Epithelial cell of esophagus (primary cell): ENCODE data around the gene CEACAM5.

Experiments used
- DNase-seq: peaks from one replicate; pipeline ENCODE4 v3.0.0; 2010; ENCODE audit warnings: low read depth
- H3K4me3 ChIP-seq: 2 replicates; pipeline ENCODE4 v1.5.1; 2011; ENCODE audit warnings: mild to moderate bottlenecking, low read length, control low read depth
- TF ChIP-seq, protein P1 (sequence below): IDR thresholded peaks from 2 replicates; pipeline ENCODE4 v1.5.1; 2011; ENCODE audit warnings: low read depth, mild to moderate bottlenecking, low read length, control low read depth, inconsistent platforms; ENCODE audit not compliant: insufficient read depth; ENCODE audit errors: missing control alignments

Gene CEACAM5

DNA sequence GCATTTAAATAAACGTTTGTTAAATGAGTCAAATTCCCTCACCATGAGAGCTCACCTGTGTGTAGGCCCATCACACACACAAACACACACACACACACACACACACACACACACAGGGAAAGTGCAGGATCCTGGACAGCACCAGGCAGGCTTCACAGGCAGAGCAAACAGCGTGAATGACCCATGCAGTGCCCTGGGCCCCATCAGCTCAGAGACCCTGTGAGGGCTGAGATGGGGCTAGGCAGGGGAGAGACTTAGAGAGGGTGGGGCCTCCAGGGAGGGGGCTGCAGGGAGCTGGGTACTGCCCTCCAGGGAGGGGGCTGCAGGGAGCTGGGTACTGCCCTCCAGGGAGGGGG lies 8.5 kb upstream of the CEACAM5 start:
- H3K4me3 ChIP-seq: no peak overlapping the region
- no peak for DNase-seq
- TF ChIP-seq, protein P1, sequence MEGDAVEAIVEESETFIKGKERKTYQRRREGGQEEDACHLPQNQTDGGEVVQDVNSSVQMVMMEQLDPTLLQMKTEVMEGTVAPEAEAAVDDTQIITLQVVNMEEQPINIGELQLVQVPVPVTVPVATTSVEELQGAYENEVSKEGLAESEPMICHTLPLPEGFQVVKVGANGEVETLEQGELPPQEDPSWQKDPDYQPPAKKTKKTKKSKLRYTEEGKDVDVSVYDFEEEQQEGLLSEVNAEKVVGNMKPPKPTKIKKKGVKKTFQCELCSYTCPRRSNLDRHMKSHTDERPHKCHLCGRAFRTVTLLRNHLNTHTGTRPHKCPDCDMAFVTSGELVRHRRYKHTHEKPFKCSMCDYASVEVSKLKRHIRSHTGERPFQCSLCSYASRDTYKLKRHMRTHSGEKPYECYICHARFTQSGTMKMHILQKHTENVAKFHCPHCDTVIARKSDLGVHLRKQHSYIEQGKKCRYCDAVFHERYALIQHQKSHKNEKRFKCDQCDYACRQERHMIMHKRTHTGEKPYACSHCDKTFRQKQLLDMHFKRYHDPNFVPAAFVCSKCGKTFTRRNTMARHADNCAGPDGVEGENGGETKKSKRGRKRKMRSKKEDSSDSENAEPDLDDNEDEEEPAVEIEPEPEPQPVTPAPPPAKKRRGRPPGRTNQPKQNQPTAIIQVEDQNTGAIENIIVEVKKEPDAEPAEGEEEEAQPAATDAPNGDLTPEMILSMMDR: no peak

DNA sequence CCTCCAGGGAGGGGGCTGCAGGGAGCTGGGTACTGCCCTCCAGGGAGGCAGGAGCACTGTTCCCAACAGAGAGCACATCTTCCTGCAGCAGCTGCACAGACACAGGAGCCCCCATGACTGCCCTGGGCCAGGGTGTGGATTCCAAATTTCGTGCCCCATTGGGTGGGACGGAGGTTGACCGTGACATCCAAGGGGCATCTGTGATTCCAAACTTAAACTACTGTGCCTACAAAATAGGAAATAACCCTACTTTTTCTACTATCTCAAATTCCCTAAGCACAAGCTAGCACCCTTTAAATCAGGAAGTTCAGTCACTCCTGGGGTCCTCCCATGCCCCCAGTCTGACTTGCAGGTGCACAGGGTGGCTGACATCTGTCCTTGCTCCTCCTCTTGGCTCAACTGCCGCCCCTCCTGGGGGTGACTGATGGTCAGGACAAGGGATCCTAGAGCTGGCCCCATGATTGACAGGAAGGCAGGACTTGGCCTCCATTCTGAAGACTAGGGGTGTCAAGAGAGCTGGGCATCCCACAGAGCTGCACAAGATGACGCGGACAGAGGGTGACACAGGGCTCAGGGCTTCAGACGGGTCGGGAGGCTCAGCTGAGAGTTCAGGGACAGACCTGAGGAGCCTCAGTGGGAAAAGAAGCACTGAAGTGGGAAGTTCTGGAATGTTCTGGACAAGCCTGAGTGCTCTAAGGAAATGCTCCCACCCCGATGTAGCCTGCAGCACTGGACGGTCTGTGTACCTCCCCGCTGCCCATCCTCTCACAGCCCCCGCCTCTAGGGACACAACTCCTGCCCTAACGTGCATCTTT lies 7.8 kb upstream of the CEACAM5 start:
- H3K4me3 ChIP-seq: no peak overlapping the region
- TF ChIP-seq, protein P1: no peak
- no peak for DNase-seq

DNA sequence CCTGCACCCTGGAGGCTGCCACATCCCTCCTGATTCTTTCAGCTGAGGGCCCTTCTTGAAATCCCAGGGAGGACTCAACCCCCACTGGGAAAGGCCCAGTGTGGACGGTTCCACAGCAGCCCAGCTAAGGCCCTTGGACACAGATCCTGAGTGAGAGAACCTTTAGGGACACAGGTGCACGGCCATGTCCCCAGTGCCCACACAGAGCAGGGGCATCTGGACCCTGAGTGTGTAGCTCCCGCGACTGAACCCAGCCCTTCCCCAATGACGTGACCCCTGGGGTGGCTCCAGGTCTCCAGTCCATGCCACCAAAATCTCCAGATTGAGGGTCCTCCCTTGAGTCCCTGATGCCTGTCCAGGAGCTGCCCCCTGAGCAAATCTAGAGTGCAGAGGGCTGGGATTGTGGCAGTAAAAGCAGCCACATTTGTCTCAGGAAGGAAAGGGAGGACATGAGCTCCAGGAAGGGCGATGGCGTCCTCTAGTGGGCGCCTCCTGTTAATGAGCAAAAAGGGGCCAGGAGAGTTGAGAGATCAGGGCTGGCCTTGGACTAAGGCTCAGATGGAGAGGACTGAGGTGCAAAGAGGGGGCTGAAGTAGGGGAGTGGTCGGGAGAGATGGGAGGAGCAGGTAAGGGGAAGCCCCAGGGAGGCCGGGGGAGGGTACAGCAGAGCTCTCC lies 6.9 kb upstream of the CEACAM5 start:
- TF ChIP-seq, protein P1: peak; percentile 25
- no peak overlapping the region for H3K4me3 ChIP-seq
- no peak for DNase-seq

DNA sequence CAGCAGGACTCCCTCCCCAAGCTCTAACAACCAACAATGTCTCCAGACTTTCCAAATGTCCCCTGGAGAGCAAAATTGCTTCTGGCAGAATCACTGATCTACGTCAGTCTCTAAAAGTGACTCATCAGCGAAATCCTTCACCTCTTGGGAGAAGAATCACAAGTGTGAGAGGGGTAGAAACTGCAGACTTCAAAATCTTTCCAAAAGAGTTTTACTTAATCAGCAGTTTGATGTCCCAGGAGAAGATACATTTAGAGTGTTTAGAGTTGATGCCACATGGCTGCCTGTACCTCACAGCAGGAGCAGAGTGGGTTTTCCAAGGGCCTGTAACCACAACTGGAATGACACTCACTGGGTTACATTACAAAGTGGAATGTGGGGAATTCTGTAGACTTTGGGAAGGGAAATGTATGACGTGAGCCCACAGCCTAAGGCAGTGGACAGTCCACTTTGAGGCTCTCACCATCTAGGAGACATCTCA lies 6.2 kb upstream of the CEACAM5 start:
- H3K4me3 ChIP-seq: no peak overlapping the region
- DNase-seq: peak; percentile 22
- TF ChIP-seq, protein P1: no peak

DNA sequence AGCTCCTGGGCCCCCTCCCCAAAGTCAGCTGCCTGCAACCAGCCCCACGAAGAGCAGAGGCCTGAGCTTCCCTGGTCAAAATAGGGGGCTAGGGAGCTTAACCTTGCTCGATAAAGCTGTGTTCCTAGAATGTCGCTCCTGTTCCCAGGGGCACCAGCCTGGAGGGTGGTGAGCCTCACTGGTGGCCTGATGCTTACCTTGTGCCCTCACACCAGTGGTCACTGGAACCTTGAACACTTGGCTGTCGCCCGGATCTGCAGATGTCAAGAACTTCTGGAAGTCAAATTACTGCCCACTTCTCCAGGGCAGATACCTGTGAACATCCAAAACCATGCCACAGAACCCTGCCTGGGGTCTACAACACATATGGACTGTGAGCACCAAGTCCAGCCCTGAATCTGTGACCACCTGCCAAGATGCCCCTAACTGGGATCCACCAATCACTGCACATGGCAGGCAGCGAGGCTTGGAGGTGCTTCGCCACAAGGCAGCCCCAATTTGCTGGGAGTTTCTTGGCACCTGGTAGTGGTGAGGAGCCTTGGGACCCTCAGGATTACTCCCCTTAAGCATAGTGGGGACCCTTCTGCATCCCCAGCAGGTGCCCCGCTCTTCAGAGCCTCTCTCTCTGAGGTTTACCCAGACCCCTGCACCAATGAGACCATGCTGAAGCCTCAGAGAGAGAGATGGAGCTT lies 4.7 kb upstream of the CEACAM5 start:
- no peak overlapping the region for H3K4me3 ChIP-seq
- no peak for DNase-seq
- TF ChIP-seq, protein P1: no peak

DNA sequence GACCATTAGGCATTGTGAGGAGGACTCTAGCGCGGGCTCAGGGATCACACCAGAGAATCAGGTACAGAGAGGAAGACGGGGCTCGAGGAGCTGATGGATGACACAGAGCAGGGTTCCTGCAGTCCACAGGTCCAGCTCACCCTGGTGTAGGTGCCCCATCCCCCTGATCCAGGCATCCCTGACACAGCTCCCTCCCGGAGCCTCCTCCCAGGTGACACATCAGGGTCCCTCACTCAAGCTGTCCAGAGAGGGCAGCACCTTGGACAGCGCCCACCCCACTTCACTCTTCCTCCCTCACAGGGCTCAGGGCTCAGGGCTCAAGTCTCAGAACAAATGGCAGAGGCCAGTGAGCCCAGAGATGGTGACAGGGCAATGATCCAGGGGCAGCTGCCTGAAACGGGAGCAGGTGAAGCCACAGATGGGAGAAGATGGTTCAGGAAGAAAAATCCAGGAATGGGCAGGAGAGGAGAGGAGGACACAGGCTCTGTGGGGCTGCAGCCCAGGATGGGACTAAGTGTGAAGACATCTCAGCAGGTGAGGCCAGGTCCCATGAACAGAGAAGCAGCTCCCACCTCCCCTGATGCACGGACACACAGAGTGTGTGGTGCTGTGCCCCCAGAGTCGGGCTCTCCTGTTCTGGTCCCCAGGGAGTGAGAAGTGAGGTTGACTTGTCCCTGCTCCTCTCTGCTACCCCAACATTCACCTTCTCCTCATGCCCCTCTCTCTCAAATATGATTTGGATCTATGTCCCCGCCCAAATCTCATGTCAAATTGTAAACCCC lies 2.8 kb upstream of the CEACAM5 start:
- H3K4me3 ChIP-seq: no peak overlapping the region
- TF ChIP-seq, protein P1: no peak
- DNase-seq: peak; percentile 39
